HG03442 (cell line): ENCODE results near the gene PHKB.
"Not testable (repeated sequence)": the region's sequence is repeated elsewhere in the genome, so short reads cannot be mapped to it uniquely, and the experiment has no call there.

Source experiments
- ATAC-seq: cut with Tn5 transposase; IDR thresholded peaks from one replicate; pipeline ENCODE4 v1.9.1; 2021; ENCODE audit warnings: mild to moderate bottlenecking, moderate library complexity; ENCODE audit not compliant: unreplicated experiment

Gene PHKB

DNA sequence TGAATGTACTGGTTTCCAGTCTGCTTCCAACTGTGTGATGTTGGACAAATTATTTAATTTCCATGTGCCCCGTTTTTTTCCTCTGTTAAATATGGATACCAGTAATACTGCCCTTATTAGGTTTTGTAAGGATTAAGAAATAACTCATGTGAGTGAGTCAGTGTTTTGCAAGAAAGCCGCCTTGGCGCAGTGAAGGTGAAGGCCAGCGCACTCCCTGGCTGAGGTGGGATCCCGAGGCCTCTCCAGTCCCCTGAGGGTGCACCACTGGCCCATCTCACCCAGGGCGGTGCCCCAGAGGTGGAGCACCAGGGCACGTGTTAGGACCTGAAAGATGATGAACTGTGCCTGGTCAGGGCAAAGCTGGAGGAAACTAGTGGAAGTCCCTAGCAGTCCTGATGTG lies 43.5 kb downstream of the PHKB start:
- ATAC-seq: no peak

DNA sequence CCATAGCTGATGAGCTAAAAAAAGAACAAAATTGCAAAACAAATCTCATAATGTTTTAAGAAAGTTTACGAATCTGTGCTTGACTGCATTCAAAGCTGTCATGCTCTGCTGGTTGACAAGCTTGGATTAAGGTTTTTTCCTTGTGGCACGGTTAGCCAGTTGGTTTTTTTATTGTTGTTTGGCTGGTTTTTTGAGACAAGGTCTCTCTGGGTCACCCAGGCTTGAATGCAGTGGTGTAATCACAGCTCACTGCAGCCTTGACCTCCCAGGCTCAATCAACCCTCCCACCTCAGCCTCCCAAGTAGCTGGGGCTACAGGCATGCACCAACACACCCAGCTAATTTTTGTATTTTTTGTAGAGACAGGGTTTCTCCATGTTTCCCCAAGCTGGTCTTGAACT lies 45.7 kb downstream of the PHKB start:
- no peak for ATAC-seq

DNA sequence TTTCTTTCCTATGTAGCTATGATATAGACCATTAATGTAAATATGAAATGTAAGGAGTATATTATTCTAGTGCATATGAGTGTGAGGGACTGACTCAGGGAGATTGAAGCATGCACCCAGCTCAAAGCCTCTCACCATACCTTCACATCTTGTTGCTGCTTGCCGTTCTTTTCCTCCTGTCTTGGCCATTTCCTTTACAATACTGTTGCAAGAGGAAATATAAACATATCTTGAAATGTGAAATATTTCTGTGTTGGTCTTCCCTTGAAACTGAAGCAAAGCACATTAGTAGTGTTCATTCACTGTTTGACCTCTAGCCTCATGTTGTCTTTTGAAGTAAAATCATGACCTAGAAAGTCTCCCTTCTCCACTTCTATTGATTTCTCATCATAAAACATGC lies 46.6 kb downstream of the PHKB start:
- no peak for ATAC-seq

DNA sequence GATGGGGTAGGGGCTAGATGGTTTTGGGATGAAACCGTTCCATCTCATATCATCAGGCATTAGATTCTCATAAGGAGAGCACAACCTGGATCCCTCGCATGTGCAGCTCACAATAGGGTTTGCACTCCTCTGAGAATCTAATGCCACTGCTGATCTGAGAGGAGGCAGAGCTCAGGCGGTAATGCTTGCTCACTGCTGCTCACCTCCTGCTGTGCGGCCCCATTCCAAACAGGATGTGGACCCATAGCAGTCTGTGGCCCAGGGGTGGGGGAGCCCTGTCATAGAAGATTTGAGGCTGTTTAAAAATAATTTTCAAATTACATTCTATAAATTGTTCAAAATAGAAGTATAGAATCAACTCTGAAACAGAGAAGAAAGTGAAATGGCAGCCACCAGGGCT lies 50.8 kb downstream of the PHKB start:
- no peak for ATAC-seq

DNA sequence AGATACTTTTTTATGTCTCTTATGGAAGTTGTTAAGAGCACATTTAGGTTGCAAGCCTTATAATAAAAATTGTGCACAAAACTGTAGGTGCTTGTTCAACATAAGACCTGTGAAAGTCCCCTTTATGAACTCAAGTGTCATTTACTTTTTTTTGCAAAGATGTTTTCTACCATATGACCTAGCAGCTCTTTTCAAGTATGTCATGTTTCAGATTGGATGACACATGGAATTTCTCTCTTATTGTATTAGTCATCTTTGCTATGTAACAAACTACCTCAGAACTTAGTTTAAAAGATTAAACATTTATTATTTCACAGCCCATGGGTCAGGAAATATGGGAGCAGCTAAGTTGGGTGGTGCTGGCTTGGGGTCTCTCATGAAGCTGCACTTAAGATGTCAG lies 57.9 kb downstream of the PHKB start:
- no peak for ATAC-seq

DNA sequence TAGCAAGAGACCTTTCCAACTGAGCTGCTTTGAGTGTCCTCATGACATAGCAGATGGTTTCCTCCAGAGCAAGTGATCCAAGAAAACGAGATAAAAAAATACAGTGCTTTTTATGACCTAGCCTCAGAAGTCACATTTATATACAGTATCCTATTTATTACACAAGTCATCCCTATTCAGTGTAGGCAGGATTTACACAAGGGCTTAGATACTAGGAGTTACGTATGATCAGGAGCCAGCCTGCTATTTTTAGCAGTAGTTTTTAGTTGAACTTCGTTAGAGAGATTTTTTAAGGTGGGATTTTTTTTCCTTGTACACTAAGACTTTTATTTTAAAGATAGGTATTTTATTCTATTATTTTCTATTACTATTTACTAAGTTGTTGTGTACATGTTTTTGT lies 58.4 kb downstream of the PHKB start:
- no peak for ATAC-seq

DNA sequence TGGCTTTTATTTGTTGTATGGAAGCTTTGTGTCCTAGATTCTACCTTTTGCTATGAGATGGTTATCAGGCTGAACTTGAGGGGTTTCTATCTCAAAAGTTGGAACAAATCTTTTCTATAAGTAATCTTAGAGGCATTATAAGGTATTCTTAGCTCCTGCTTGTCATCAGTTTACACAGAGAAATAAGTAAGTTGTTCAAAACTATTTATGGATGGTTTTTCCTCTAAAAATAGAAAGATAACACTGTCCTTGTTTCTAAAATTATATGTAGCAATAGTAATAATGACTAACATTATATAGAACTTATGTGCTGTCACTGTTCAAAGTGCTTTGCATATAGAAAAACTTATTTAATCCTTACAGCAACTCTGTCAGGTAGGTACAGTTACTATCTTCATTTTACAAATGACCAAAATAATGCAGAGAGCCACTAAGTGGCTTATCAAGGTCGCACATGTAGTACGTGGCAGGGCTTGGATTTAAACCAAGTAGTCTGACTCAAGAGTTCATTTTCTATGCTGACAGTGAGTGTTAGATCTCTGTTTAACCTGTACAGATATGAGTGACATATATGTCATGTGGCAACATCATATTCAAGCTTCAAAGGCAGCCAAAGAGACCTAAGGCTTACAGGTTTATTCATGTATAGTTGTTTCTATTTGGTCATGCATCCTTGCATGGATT lies 59.0 kb downstream of the PHKB start:
- no peak for ATAC-seq

DNA sequence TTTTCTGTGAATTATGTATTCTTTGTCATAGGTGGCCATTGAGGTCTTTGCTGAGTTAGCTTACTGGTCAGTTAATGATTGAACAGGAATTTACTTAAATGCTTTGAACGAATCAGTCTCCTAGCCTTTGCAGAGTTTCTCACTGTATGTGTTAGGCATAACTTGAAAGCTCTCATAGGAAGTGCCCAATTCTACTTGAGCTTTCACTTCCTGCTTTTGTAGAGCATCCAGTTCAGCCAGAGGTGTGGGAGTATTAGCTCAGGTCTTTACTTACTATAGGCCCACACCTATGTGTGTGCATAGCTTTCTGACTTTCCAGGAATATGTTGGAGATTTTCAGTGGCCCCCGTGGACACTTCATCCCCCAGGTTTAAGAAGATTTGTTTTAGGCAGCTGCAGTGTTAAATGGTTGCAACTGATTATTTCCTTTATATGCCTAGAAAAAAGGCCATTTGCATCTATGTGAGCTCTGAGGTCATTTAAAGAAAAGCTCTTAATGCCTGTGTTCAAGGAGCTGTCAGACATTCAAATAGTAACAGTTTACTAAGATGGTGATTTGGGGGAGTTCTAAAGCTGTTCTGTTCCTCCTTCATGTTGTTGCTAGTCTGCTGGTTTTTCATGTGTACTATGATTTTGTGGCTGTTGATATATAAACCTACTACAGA lies 62.3 kb downstream of the PHKB start:
- ATAC-seq: peak; percentile 99

DNA sequence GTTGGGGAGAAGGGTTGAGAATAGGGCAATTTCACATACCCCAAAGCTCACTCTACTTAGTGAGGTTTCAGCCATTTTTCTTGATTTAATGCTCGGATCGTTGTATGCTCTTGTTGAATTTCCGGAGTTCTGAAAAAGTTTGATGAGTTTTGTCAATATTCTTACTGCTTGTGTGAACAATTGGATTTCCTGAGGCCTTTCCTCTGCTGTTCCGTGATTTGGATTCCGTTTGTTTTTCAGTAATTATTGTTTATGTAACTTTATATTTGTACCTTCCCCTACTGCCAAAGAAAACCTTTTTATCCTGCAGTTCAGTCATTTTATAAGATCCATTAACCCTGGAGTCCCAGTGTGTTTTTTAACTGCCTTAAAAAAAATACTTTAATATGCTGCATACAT lies 62.9 kb downstream of the PHKB start:
- no peak for ATAC-seq

DNA sequence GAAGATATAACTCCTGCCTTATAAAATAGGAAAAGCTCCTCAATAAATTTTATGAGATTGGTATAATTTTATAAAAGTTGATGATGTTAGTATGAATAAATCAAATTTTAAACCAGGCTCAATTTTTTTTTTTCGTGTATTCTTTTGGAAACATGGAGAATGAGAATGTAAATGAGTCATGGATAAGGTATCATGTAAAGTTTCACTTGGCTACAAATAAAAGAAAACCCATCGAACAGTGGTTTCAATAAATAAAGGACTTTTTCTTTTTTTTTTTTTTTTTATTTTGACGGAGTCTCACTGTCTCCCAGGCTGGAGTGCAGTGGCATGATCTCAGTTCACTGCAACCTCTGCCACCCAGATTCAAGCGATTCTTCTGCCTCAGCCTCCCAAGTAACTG lies 67.3 kb downstream of the PHKB start:
- no peak for ATAC-seq

DNA sequence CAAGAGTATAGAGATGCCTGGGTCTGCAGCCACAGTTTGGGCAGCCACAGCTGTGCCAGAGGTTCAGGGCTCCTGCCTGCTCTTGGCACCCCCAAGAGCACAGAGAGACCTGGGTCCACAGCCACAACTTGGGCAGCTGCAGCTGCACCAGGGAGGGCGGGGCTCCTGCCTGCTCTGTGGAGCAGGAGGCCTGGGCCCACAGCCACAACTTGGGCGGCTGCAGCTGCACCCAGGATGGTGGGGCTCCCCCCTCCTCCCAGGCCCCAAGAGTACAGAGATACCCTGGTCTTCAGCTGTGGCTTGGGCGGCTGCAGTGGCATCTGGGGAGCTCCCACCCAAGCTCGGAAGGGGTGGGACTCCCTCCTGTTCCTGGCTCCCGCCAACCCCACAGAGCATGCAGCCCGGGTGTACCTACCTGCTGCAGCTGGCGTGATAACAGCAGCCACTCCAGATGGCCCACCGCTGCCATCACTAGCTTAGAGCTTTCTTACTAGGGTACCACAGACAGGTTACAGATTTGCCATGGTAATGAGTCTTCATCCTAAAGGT lies 72.7 kb downstream of the PHKB start:
- no peak for ATAC-seq

DNA sequence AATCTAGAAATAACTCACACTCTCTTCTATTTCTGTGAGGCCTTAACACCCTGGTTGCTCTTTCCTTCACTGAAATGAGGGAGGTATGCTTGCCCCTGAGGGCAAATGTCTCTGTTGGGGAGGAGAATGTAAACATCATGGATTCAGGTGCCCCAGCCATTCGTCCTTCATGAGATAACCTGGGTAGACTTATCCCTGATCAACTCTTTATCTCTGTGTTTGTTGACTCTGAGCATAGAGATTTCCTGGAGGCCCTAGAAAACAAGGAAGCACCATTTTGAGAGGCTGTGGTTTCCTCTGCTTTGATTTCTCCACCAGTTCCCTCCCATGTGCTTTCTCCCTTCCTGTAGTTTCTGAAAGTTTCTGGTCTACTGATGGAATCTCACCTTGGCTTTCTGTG lies 77.3 kb downstream of the PHKB start:
- ATAC-seq: no peak

DNA sequence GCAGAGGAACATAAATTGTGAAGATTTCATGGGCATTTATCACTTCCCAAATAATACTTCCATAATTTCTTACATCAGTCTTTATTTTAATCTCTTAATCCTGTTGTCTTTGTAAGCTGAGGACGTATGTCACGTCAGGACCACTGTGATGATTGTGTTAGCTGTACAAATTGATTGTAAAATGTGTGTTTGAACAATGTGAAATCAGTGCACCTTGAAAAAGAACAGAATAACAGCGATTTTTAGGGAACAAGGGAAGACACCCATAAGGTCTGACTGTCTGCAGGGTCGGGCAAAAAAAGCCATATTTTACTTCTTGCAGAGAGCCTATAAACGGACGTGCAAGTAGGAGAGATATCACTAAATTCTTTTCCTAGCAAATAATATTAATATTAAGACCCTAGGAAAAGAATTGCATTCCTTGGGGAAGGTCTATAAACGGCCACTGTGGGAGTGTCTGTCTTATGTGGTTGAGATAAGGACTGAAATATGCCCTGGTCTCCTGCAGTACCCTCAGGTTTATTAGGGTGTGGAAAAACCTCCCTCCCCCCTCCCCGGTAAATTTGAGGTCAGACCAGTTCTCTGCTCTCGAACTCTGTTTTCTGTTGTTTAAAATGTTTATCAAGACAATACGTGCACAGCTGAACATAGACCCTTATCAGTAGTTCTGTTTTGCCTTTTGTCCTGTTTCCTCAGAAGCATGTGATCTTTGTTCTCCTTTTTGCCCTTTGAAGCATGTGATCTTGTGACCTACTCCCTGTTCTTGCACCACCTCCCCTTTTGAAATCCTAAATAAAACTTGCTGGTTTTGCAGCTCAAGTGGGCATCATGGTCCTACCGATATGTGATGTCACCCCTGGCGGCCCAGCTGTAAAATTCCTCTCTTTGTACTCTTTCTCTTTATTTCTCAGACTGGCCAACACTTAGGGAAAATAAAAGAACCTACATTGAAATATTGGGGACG lies 78.9 kb downstream of the PHKB start:
- ATAC-seq: not testable (repeated sequence)

DNA sequence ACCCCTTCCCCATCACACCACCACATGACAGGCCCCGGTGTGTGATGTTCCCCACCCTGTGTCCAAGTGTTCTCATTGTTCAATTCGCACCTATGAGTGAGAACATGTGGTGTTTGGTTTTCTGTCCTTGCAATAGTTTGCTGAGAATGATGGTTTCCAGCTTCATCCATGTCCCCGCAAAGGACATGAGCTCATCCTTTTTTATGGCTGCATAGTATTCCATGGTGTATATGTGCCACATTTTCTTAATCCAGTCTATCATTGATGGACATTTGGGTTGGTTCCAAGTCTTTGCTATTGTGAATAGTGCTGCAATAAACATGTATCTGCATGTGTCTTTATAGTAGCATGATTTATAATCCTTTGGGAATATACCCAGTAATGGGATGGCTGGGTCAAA lies 80.0 kb downstream of the PHKB start:
- ATAC-seq: not testable (repeated sequence)

DNA sequence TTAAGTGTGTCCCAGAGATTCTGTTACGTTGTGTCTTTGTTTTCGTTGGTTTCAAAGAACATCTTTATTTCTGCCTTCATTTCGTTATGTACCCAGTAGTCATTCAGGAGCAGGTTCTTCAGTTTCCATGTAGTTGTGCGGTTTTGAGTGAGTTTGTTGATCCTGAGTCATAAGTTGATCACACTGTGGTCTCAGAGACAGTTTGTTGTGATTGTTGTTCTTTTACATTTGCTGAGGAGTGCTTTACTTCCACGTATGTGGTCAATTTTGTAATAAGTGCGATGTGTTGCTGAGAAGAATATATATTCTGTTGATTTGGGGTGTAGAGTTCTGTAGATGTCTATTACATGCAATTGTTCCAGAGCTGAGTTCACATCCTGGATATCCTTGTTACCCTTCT lies 83.1 kb downstream of the PHKB start:
- not testable (repeated sequence) for ATAC-seq

DNA sequence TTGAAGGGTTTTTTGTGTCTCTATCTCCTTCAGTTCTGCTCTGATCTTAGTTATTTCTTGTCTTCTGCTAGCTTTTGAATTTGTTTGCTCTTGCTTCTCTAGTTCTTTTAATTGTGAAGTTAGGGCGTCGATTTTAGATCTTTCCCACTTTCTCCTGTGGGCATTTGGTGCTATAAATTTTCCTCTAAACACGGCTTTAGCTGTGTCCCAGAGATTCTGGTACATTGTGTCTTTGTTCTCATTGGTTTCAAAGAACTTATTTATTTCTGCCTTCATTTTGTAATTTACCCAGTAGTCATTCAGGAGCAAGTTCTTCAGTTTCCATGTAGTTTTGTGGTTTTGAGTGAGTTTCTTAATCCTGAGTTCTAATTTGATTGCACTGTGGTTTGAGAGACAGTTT lies 90.1 kb downstream of the PHKB start:
- ATAC-seq: not testable (repeated sequence)

DNA sequence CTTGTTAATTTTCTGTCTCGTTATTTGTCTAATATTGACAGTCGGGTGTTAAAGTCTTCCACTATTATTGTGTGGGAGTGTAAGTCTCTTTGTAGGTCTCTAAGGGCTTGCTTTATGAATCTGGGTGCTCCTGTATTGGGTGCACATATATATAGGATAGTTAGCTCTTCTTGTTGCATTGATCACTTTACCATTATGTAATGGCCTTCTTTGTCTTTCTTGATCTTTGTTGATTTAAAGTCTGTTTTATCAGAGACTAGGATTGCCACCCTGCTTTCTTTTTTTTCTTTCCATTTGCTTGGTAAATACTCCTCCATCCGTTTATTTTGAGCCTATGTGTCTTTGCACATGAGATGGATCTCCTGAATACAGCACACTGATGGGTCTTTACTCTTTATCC lies 90.6 kb downstream of the PHKB start:
- not testable (repeated sequence) for ATAC-seq

DNA sequence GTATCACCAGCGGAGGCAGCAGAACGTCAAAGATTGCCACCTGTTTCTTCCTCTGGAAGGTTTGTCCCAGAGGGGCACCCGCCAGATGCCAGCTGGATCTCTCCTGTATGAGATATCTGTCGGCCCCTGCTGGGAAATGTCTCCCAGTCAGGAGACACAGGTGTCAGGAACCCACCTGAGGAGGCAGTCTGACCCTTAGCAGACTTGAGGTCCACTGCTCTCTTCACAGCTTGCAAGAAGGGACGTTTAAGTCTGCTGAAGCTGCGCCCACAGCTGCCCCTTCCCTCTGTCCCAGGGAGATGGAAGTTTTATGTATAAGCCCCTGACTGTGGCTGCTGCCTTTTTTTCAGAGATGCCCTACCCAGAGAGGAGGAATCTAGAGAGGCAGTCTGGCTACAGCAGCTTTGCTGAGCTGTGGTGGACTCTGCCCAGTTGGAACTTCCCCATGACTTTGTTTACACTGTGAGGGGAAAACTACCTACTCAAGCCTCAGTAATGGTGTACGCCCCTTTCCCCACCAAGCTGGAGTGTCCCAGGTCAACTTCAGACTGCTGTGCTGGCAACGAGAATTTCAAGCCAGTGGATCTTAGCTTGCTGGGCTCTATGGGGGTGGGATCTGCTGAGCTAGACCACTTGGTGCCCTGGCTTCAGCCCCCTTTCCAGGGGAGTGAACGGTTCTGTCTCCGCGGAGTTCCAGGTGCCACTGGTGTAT lies 92.9 kb downstream of the PHKB start:
- ATAC-seq: no peak

DNA sequence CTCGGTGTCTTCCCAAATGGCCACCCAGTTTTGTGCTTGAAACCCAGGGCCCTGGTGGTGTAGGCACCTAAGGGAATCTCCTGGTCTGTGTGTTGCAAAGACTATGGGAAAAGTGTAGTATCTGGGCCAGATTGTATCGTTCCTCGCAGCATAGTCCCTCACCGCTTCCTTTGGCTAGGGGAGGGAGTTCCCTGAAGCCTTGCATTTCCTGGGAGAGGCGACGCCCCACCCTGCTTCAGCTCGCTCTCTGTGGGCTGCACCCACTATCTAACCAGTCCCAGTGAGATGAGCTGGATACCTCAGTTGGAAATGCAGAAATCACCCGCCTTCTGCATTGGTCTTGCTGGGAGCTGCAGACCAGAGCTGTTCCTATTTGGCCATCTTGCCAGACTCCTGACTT lies 93.5 kb downstream of the PHKB start:
- ATAC-seq: not testable (repeated sequence)

DNA sequence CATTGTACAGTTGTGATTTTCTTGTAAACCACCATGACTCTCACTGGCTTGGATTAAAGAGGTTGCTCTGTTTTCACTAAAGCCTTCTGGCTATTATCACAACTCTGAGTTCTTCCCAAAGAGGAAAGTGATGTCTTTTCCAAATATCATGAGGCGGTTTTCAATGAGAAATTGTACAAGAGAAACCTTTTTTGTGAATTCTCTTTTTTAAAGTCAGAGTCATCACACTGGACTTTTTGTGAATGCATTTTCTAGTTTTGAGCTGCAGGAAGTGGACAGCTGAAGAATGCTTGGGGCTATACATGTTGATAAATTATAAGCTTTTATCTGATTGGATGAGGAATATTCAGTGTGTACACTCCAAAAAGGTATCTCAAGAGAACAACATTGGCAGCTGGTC lies 100.2 kb downstream of the PHKB start:
- no peak for ATAC-seq

DNA sequence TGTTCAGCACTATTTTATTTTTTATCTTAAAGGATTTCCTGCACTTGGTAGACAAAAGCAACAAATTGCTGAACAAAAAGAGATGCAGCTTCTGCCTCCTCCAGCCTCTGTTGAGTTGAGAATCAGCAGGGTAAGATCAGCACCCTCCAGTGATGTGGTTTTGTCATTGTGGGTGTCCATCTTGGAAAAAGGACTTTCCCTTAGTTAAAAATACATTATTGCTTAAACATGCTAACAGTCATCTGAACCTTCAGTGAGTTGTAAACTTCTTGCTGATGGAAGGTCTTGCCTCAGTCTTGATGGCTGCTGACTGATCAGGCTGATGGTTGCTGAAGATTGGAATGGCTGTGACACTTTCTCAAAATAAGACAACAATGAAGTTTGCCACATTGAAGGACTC lies 101.2 kb downstream of the PHKB start:
- no peak for ATAC-seq
